Uterus (tissue), 2 donors: ENCODE measurements around the gene ETF1.

Experiments
- CTCF ChIP-seq, 4 experiments: fragments of 200-600 bp in 2 of 4; fragments of 450-650 bp in 2 of 4; sonication (generic) in 2 of 4; IDR thresholded peaks; one replicate each; pipeline ENCODE4 v1.5.1; 2016 to 2019; ENCODE audit warnings: antibody characterized with exemption in 4 of 4, mild to moderate bottlenecking in 2 of 4, moderate library complexity in 1 of 4
- POLR2A ChIP-seq, 2 donors: fragments of 450-650 bp; IDR thresholded peaks; one replicate each; pipeline ENCODE4 v1.6.1; 2016; ENCODE audit warnings: antibody characterized with exemption in 2 of 2, mild to moderate bottlenecking in 1 of 2, moderate library complexity in 1 of 2

DNA sequence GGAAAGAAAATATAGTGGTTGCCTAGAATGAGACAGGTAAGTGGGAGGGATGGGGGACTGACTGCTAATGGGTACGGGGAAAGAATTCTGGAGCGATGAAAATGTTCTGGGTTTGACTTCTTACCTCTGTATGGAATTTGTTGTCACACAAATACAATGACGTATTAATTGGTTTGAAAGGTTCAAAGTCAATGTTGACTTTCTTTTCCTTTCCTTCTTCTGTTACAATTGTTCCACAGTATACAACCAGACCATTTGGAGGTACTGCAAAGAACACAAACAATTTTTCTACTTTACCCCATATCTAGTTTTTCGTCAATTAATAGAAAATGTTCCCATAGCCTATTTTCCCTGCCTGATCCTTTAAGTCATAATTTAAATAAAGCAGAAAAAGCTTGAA, 25.6 kb downstream of the ETF1 start:
- TF ChIP-seq CTCF (IDR thresholded peaks at IDR 0.05): no peak
- TF ChIP-seq POLR2A (IDR thresholded peaks at IDR 0.05): no peak
